Mammary epithelial cell (primary cell): ENCODE results near the gene TBX5.

ENCODE experiments used
- CTCF ChIP-seq, 2 donors: IDR thresholded peaks in 1 of 2; conservative IDR thresholded peaks in 1 of 2; 2 replicates each; pipeline ENCODE4 v1.5.1; 2011 to 2012; ENCODE audit warnings: inconsistent platforms in 2 of 2, low read length in 2 of 2, mild to moderate bottlenecking in 2 of 2, control low read depth in 1 of 2, low read depth in 1 of 2; ENCODE audit not compliant: insufficient read depth in 1 of 2; ENCODE audit errors: extremely low read depth in 1 of 2
- EZH2 ChIP-seq: IDR thresholded peaks from 2 replicates; pipeline ENCODE4 v1.6.1; 2012; ENCODE audit warnings: low read length, inconsistent platforms, borderline replicate concordance

DNA sequence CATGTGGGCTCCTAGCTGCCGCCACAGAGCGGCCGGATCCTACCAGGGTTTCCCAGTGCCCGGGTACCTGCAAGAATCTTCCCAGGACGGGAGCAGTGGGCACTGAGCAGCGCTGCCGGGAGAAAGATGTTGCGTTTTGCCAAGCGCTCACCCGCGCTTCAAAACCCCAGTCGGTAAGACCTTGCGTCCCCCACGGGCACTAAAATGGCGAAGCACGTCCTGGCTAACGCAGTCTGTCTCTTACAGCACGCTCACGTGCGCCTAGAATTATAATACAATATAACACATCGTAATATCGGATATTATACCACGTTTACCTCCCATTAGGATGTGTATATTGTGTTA, 35.1 kb upstream of the TBX5 start:
- TF ChIP-seq CTCF (conservative IDR thresholded peaks at IDR 0.05 in 1 of 2, IDR thresholded peaks at IDR 0.05 in 1 of 2; ENCODE audit: extremely low read depth in 1 of 2, insufficient read depth in 1 of 2, low read depth in 1 of 2, low read length in 2 of 2) (no peak), EZH2 (no peak)
